KOPT-K1 (cell line): ENCODE measurements around the gene SLC9B1.
"Not testable (repeated sequence)": the region's sequence is repeated elsewhere in the genome, so short reads cannot be mapped to it uniquely, and the experiment has no call there.

ENCODE experiments used
- H3K27ac ChIP-seq: fragments of 200-600 bp; sonication (generic); 2 replicates; pipeline ENCODE4 v1.5.1; 2016; ENCODE audit warnings: antibody characterized with exemption, mild to moderate bottlenecking, low read depth, low read length; ENCODE audit not compliant: poor library complexity, severe bottlenecking
- H3K36me3 ChIP-seq: fragments of 200-600 bp; sonication (generic); 2 replicates; pipeline ENCODE4 v1.5.1; 2017; ENCODE audit warnings: antibody characterized with exemption, mild to moderate bottlenecking, low read length, moderate library complexity; ENCODE audit not compliant: insufficient read depth
- H3K9me3 ChIP-seq: fragments of 200-600 bp; sonication (generic); 2 replicates; pipeline ENCODE4 v1.5.1; 2017; ENCODE audit warnings: antibody characterized with exemption, low read length, mild to moderate bottlenecking; ENCODE audit not compliant: insufficient read depth, poor library complexity, severe bottlenecking

The SLC9B1 gene

DNA sequence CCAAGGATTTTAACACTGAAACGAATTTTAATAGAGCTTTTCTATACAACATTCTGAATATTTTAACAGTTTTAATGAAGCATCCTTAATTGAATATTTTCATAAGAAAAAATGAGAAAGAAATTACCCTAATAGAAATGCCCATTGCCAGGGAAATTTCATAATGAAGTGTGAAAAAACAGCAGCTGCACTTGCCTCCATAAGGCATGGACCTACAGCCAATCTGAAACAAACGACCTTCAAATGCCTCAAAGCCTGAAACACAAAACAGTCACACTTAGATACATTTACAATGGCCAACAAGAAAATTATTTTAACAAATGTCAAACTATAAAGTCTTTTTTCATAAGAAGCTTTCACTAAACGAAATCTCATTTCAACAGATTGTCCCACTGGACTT, 74.4 kb downstream of the SLC9B1 start:
- H3K9me3 ChIP-seq: no peaks in the 10 kb centered on the region
- H3K27ac ChIP-seq: no peak overlapping the region
- H3K36me3 ChIP-seq: no peaks in the 10 kb centered on the region

DNA sequence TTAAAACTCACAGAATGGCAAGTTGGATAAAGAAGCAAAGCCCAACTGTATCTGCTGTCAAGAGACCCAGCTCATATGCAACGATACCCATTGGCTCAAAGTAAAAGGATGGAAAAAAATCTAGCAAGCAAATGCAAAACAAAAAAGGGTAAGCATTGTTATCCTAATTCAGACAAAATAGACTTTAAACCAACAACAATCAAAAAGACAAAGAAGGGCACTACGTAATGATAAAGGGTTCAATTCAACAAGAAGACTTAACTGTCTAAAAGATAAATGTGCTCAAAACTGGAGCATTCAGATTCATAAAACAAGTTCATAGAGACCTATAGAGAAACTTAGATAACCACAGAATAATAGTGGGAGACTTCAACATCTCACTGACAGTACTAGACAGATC, 81.4 kb downstream of the SLC9B1 start:
- H3K36me3 ChIP-seq, H3K27ac ChIP-seq, H3K9me3 ChIP-seq: not testable (repeated sequence)

DNA sequence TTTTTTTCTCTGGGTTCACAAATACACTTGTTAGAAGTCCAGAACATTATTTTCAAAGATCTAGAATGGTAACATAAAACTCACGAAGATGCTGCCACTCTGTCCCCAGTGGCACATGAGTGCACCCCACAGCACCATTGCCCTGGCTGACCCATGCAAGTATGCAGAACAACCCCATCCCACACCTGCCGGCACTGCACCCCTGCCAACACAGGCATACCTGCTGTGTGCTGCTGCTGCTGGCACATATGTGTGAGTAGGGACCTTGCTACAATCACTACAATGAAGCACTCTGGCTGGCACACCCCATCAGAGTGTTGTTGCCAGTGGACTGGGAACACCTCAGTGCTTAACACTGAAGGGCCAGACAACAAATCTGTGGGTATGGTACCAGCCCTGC, 83.8 kb downstream of the SLC9B1 start:
- Histone ChIP-seq H3K36me3 (no peaks in the 10 kb centered on the region), H3K9me3 (no peaks in the 10 kb centered on the region), H3K27ac (no peak overlapping the region)

DNA sequence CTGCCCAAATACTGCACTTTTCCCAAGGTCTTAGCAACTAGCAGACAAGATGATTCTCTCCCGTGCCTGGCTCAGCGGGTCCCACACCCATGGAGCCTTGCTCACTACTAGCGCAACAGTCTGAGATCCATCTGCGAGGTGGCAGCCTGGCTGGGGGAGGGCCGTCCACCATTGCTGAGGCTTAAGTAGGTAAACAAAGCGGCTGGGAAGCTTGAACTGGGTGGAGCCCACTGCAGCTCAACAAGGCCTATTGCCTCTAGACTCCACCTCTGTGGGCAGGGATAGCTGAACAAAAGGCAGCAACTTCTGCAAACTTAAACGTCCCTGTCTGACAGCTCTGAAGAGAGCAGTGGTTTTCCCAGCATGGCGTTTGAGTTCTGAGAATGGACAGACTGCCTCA, 99.8 kb downstream of the SLC9B1 start:
- H3K36me3 ChIP-seq, H3K27ac ChIP-seq, H3K9me3 ChIP-seq: not testable (repeated sequence)

DNA sequence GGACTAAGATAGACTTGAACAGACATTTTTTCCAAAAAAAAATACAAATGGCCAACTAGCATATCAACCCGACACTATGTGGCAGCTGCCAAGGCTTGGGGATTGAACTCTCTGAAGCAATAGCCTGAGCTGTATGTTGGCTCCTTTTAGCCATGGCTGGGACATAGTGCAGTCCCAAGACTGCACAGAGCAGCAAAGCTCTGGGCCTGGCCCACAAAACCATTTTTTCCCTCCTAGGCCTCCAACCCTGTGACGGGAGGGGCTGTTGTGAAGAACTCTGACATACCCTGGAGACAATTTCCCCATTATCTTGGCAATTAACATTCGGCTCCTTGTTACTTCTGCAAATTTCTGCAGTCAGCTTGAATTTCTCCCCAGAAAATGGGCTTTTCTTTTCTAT, 100.6 kb downstream of the SLC9B1 start:
- H3K36me3 ChIP-seq: no peaks in the 10 kb centered on the region
- peaks cover 5% of the 10 kb centered on the region for H3K9me3 ChIP-seq
- H3K27ac ChIP-seq: no peak overlapping the region

DNA sequence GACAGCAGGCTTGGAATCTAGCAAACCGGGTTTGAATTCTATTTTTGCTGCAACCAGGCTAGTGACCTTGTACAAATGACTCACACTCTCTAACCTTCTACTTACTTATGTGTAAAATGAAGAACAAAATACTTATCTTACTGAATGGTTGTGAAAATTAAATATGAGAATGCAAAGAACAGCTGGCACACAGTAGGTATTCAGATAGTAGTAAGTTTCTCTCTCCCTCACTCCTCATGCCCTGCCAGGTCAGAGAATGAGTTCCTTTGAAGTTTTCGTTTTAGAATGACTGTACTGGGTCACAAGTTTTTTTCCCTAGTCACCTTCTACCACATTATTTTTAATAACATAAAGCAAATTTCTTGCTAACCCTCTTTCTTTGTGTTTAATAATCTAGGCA, 117.7 kb downstream of the SLC9B1 start:
- no peaks in the 10 kb centered on the region for H3K36me3 ChIP-seq
- H3K9me3 ChIP-seq: no peaks in the 10 kb centered on the region
- no peak overlapping the region for H3K27ac ChIP-seq

DNA sequence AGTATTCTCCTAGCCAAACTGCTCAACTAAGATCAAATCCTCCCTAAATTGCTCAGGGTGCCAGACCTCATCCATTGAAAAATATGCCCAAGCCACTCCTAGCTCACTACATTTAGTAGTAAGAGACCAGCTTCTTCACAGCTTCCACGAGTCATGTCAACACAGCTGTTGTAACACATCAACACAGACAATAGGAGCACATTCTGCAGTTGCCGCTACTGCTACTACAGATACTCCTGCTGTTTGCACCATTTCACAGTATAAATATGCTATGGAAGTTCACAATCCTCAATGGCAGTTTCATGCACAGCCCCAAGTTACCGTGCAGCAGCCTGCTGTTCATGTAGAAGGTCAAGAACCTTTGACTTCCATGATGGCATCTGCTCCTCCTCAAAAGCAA, 121.9 kb downstream of the SLC9B1 start:
- not testable (repeated sequence) for H3K27ac ChIP-seq, H3K36me3 ChIP-seq, H3K9me3 ChIP-seq

DNA sequence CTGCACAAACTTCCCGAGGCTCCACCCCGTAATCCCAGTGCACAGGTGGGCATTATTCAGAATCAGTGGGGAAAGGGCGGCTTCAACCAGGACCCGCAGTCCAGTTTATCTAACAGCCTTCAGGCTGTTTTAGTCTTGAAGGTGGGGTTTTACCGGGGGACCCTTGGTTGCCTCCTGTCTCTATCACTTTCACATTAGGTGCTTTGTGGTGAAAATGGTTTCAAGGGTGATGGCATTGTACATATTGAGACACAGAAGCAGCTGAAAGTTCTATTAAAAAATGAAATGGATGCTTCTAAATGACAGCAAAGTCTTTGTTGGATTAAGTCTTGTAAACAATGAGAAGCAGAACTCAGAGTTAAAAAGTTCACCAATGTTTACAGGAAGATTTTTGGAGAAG, 123.0 kb downstream of the SLC9B1 start:
- H3K36me3 ChIP-seq, H3K27ac ChIP-seq, H3K9me3 ChIP-seq: not testable (repeated sequence)

DNA sequence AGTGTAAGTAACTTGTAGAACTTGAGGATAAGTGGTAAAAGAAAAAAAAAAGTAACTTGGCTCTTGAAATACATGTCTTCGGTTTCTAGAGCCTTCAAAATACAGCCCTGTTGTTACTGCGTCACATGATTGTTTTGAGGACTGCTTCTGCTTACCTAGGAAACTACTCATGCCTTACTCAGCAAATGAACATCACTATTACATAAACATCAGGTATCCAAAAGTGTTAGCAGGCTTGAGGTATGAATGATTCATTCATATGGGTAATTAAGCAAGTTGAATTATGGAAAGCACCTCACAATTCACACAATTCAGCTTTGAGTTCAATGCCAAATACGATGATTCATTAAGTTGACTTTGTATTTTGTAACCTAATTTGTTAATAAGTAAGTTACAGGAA, 129.6 kb downstream of the SLC9B1 start:
- not testable (repeated sequence) for H3K9me3 ChIP-seq, H3K27ac ChIP-seq
- H3K36me3 ChIP-seq: peaks cover 28% of the 10 kb centered on the region

DNA sequence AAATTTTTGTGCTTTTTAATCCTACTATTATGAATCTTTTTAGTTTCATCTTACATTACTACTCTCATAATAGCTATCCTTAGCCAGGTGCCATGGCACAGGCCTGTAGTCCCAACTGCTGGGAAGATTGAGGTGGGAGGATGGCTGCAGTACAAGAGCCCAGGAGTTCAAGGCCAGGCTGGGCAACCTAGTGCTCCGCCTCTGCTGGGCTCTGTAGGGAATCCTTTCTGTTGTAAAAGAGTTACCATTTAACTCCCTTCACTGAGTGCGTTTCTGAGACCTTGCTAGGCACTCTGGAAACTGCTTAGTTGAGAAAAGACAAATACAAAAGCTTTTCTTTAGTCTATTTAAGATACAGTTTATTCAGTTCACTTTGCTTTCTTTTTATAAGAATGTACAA, 130.9 kb downstream of the SLC9B1 start:
- not testable (repeated sequence) for H3K27ac ChIP-seq, H3K9me3 ChIP-seq
- peaks cover 28% of the 10 kb centered on the region for H3K36me3 ChIP-seq

DNA sequence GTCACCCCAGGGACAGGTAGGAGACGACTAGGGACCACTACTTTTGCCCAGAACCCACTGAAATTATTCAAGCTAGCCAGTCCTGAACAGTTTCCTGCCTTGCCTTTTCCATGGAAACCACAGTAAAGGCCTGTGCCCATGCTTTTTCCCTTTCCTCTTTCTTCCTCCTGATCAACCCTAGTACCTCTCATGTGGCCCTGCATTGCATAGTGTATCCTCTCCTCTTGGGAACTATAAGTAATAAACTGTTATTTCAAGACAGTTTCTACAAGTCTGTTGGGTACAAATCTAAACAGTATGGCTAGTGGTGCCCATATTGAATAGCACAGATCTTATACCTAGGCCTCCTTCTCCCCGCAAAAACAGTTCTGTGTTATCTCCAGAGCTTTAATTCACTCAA, 136.2 kb downstream of the SLC9B1 start:
- Histone ChIP-seq H3K9me3 (peaks cover 3% of the 10 kb centered on the region), H3K27ac (no peak overlapping the region), H3K36me3 (peaks cover 29% of the 10 kb centered on the region)

DNA sequence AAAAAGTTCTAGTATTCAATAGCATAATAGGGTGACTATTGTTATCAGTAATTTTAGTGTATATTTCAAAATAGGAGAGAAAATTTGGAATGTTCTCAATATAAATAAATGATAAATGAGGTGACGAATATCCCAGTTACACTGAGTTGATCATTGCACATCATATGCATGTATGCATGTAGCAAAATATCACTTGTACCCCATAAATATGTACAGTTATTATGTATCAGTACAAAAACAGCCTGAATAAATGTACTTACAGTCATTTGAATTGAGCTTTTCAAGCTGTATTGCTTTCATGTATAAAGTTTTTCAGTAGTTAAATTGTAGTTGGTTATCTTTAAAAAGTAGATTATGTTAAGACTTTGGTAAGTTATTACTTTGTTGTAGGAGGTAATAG, 138.2 kb downstream of the SLC9B1 start:
- Histone ChIP-seq H3K27ac (no peak overlapping the region), H3K36me3 (peaks cover 42% of the 10 kb centered on the region)

DNA sequence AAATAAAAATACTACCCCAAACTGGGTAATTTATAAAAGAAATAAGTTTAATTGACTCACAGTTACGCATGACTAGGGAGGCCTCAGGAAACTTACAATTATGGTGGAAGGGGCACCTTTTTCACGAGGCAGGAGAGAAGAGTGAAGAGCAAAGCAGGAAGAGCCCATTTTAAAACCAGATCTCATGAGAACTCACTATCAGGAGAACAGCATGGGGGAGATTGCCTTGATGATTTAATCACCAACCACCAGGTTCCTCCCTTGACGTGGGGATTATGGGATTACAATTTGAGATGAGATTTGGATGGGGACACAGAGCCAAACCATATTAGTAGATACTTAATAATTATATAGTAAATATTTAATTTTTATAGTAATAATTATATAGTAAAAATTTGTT, 140.6 kb downstream of the SLC9B1 start:
- Histone ChIP-seq H3K36me3 (peaks cover 52% of the 10 kb centered on the region), H3K9me3 (peaks cover 43% of the 10 kb centered on the region), H3K27ac (no peak overlapping the region)

More for the DNA sequence above, 138.2 kb downstream of the SLC9B1 start:
- H3K9me3 ChIP-seq: peaks cover 23% of the 10 kb centered on the region

DNA sequence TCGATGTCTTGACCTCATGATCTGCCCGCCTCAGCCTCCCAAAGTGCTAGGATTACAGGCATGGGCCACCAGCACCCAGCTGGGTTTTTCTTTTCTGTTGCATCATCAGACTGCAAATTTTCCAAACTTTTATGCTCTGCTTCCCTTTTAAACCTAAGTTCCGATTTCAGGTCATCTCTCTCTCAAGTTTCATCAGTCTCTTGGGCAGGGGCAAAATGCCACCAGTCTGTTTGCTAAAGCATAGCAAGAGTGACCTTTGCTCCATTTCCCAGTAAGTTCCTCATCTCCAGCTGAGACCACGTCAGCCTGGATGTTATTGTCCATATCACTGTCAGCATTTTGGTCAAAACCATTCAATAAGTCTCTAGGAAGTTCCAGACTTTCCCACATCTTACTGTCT, 141.2 kb downstream of the SLC9B1 start:
- peaks cover 43% of the 10 kb centered on the region for H3K9me3 ChIP-seq
- H3K27ac ChIP-seq: not testable (repeated sequence)
- peaks cover 56% of the 10 kb centered on the region for H3K36me3 ChIP-seq

DNA sequence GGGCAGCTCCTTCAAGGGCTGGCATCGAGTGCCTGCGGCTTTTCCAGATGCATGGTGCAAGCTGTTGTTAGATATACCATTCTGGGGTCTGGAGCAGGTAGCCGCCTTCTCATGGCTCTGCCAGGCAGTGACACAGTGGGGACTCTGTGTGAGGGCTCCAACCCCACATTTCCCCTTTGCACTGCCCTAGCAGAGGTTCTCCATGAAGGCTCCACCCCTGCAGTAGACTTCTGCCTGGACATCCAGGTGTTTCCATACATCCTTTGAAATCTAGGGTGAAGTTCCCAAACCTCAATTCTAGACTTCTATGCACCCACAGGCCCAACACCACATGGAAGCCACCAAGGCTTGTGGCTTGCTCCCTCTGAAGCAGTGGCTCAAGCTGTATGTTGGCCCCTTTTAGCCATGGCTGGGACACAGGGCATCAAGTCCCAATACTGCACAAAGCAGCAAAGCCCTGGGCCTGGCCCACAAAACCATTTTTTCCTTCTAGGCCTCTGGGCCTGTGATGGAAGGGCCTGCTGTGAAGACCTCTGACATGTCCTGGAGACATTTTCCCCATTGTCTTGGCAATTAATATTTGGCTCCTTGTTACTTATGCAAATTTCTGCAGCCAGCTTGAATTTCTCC, 141.9 kb downstream of the SLC9B1 start:
- Histone ChIP-seq H3K9me3 (peaks cover 43% of the 10 kb centered on the region), H3K36me3 (peaks cover 58% of the 10 kb centered on the region)
- H3K27ac ChIP-seq: not testable (repeated sequence)

DNA sequence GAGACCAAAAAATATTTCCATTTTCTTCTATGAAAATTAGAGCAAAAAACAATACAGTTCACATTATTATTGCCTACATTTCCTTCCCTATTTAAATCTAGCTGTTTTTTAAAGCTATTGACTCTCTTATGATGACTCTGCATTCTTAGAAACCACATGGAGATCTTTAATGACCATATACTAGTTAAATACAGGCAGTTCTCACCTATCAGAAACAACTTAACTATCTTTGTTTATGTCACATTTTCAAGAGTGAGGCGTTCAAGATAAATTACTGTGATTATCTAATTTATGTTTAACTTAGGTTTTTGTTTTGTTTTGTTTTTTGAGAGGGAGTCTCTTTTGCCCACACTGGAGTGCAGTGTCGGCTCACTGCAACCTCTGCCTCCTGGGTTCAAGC, 147.7 kb downstream of the SLC9B1 start:
- H3K9me3 ChIP-seq: peaks cover 25% of the 10 kb centered on the region
- H3K36me3 ChIP-seq: peaks cover 42% of the 10 kb centered on the region
- no peak overlapping the region for H3K27ac ChIP-seq
